BLaER1 (cell line): ENCODE measurements around the gene PTPRO.
"Not testable (repeated sequence)": the region's sequence is repeated elsewhere in the genome, so short reads cannot be mapped to it uniquely, and the experiment has no call there.

Experiments
- H3K27ac ChIP-seq: shearing (Covaris generic); formaldehyde crosslinking; 2 replicates; pipeline ENCODE4 v1.8.1; 2022
- H3K27me3 ChIP-seq: shearing (Covaris generic); formaldehyde crosslinking; 2 replicates; pipeline ENCODE4 v1.8.1; 2022
- H3K36me3 ChIP-seq: shearing (Covaris generic); formaldehyde crosslinking; 2 replicates; pipeline ENCODE4 v1.8.1; 2022
- H3K4me1 ChIP-seq: shearing (Covaris generic); formaldehyde crosslinking; 2 replicates; pipeline ENCODE4 v1.8.1; 2022
- H3K4me2 ChIP-seq: shearing (Covaris generic); formaldehyde crosslinking; 2 replicates; pipeline ENCODE4 v1.8.1; 2022
- H3K4me3 ChIP-seq: shearing (Covaris generic); formaldehyde crosslinking; 2 replicates; pipeline ENCODE4 v1.8.1; 2022
- H3K9ac ChIP-seq: shearing (Covaris generic); formaldehyde crosslinking; 2 replicates; pipeline ENCODE4 v1.8.1; 2022
- H3K9me3 ChIP-seq: shearing (Covaris generic); formaldehyde crosslinking; 2 replicates; pipeline ENCODE4 v1.8.1; 2022
- H4K20me1 ChIP-seq: shearing (Covaris generic); formaldehyde crosslinking; 2 replicates; pipeline ENCODE4 v1.8.1; 2022
- Cebpa-rat ChIP-seq: shearing (Covaris generic); IDR thresholded peaks from 2 replicates; pipeline ENCODE4 v1.8.1; 2022

PTPRO gene

DNA sequence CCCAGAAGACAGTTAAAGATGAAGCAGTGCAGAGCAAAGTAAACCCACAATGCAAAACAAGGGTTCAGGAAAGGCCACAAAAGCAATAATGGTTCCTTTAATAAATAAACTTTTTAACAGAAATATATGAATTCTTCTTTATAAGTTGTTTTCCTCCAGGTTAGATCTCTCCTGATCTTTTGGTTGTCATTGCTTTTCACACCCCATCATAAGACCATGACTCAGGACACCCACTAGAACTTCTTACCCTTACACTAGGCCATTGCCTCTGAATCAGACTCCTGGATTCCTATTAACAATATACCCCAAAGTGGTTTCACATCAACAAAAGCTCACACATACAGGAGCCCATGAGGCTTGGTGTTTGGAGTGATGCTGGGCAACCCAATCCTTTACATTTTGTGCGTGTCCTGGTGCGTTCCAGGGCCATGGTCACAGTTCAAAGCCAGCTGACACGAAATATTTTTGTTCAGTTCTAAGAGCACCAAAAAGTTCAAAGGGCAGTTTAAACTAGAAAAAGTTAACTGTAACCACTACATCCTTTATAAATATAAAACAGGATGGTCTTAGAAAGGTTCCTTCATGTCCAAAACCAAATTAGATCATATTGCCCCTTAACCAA lies 279.9 kb downstream of the PTPRO start:
- no peak overlapping the region for H3K9ac ChIP-seq
- no peak overlapping the region for H3K27ac ChIP-seq
- no peaks in the 10 kb centered on the region for H3K36me3 ChIP-seq
- no peak overlapping the region for H3K4me3 ChIP-seq
- no peaks in the 10 kb centered on the region for H3K27me3 ChIP-seq
- no peak overlapping the region for H3K4me2 ChIP-seq
- H3K4me1 ChIP-seq, result no peaks in the 10 kb centered on the region
- no peaks in the 10 kb centered on the region for H4K20me1 ChIP-seq
- no peaks in the 10 kb centered on the region for H3K9me3 ChIP-seq
- no peak for TF ChIP-seq Cebpa-rat

- Histone ChIP-seq H3K9ac (no peak overlapping the region), H3K27me3 (no peaks in the 10 kb centered on the region), H3K9me3 (no peaks in the 10 kb centered on the region), H3K4me1 (no peaks in the 10 kb centered on the region), H4K20me1 (no peaks in the 10 kb centered on the region), H3K4me2 (no peak overlapping the region), H3K36me3 (no peaks in the 10 kb centered on the region), H3K4me3 (no peak overlapping the region), H3K27ac (no peak overlapping the region)
- no peak for TF ChIP-seq Cebpa-rat
These were observed 281.3 kb downstream of the PTPRO start for GRCh38 chr12:15603474-15604085.

GRCh38 chr12:15605881-15606590 lies 283.7 kb downstream of the PTPRO start:
- no peak for TF ChIP-seq Cebpa-rat
- no peak overlapping the region for H3K9ac ChIP-seq
- no peaks in the 10 kb centered on the region for H4K20me1 ChIP-seq
- no peak overlapping the region for H3K27ac ChIP-seq
- 0 out of 2 replicates have a peak, but pooled peaks cover 4% of the 10 kb centered on the region for H3K4me1 ChIP-seq
- no peak overlapping the region for H3K4me3 ChIP-seq
- no peaks in the 10 kb centered on the region for H3K36me3 ChIP-seq
- no peaks in the 10 kb centered on the region for H3K9me3 ChIP-seq
- no peak overlapping the region for H3K4me2 ChIP-seq
- H3K27me3 ChIP-seq, result no peaks in the 10 kb centered on the region

GRCh38 chr12:15608406-15608805 lies 286.1 kb downstream of the PTPRO start:
- H3K36me3 ChIP-seq, result no peaks in the 10 kb centered on the region
- H3K27ac ChIP-seq, result no peak overlapping the region
- no peak for TF ChIP-seq Cebpa-rat

DNA sequence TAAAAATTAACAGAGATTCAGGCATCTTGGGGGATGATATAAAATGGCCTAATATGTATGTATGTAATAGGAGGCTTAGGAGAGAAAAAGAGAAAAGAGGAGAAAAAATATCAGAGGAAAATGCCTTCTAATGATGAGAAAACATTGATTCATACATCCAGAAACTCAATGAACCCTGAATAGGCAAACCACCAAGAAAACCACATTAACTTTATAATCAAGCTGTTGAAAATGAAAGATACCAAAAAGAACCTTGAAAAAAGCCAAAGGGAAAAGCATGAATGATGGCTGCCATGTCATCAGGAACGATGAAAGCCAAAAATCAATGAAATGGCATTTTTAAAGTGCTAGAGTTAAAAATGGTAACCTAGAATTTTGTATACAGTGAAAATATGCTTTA lies 286.6 kb downstream of the PTPRO start:
- Histone ChIP-seq H3K9me3 (0 out of 2 replicates have a peak, but pooled peaks cover 5% of the 10 kb centered on the region), H3K4me1 (0 out of 2 replicates have a peak, but pooled peaks cover 4% of the 10 kb centered on the region), H3K27me3 (no peaks in the 10 kb centered on the region), H3K36me3 (no peaks in the 10 kb centered on the region), H3K9ac (no peak overlapping the region), H4K20me1 (no peaks in the 10 kb centered on the region), H3K4me3 (no peak overlapping the region), H3K4me2 (no peak overlapping the region), H3K27ac (no peak overlapping the region)
- TF ChIP-seq Cebpa-rat, result no peak

More at GRCh38 chr12:15608406-15608805, 286.1 kb downstream of the PTPRO start:
- Histone ChIP-seq H3K9ac (no peak overlapping the region), H3K4me3 (no peak overlapping the region), H3K4me1 (0 out of 2 replicates have a peak, but pooled peaks cover 4% of the 10 kb centered on the region), H3K4me2 (no peak overlapping the region), H3K27me3 (no peaks in the 10 kb centered on the region), H3K9me3 (0 out of 2 replicates have a peak, but pooled peaks cover 4% of the 10 kb centered on the region), H4K20me1 (no peaks in the 10 kb centered on the region)

GRCh38 chr12:15613981-15614380 lies 291.7 kb downstream of the PTPRO start:
- no peaks in the 10 kb centered on the region for H3K36me3 ChIP-seq
- TF ChIP-seq Cebpa-rat, result no peak
- no peak overlapping the region for H3K9ac ChIP-seq
- 0 out of 2 replicates have a peak, but pooled peaks cover 2% of the 10 kb centered on the region for H3K4me1 ChIP-seq
- no peak overlapping the region for H3K4me2 ChIP-seq
- H3K4me3 ChIP-seq, result no peak overlapping the region
- H3K27ac ChIP-seq, result no peak overlapping the region
- H3K27me3 ChIP-seq, result no peaks in the 10 kb centered on the region
- peaks cover 24% of the 10 kb centered on the region for H3K9me3 ChIP-seq
- no peaks in the 10 kb centered on the region for H4K20me1 ChIP-seq

DNA sequence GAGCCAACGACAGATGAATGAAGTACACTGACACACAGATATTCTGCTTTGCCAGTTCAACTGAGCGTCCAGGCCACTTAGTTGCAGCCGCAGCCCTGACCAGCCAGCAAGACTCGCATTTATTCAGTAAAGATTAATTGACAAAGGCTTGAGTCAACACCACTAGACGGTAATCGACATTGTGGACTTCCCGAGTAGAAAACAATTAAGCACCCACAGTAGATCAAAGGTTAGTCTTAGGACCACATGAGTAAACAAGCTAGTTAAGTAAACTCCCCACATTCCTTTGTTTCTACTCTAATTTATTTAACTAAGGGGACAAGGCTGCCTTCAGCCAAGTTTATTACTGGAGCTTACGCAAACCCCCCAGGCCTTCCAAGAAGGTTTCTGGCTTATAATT lies 294.2 kb downstream of the PTPRO start:
- H3K9me3 ChIP-seq, result peaks cover 24% of the 10 kb centered on the region
- not testable (repeated sequence) for H3K27me3 ChIP-seq, H3K4me1 ChIP-seq, H3K4me2 ChIP-seq, H4K20me1 ChIP-seq, H3K27ac ChIP-seq, H3K9ac ChIP-seq, H3K36me3 ChIP-seq, H3K4me3 ChIP-seq

GRCh38 chr12:15620741-15621539 lies 298.6 kb downstream of the PTPRO start:
- Histone ChIP-seq H3K9ac (no peak overlapping the region), H3K4me1 (no peaks in the 10 kb centered on the region), H3K4me3 (no peak overlapping the region), H3K9me3 (peaks cover 11% of the 10 kb centered on the region), H3K4me2 (no peak overlapping the region), H4K20me1 (no peaks in the 10 kb centered on the region), H3K27me3 (no peaks in the 10 kb centered on the region), H3K36me3 (no peaks in the 10 kb centered on the region), H3K27ac (no peak overlapping the region)
- no peak for TF ChIP-seq Cebpa-rat

- no peak overlapping the region for H3K4me3 ChIP-seq
- no peak overlapping the region for H3K4me2 ChIP-seq
- H4K20me1 ChIP-seq, result no peaks in the 10 kb centered on the region
- peaks cover 19% of the 10 kb centered on the region for H3K4me1 ChIP-seq
- no peak overlapping the region for H3K9ac ChIP-seq
- H3K9me3 ChIP-seq, result no peaks in the 10 kb centered on the region
- no peak for TF ChIP-seq Cebpa-rat
- no peak overlapping the region for H3K27ac ChIP-seq
- no peaks in the 10 kb centered on the region for H3K27me3 ChIP-seq
- H3K36me3 ChIP-seq, result no peaks in the 10 kb centered on the region
These were observed 302.8 kb downstream of the PTPRO start for GRCh38 chr12:15625075-15625474.
